GM21526 (cell line): Measurements from ENCODE around the gene ANKRD40.
"Not testable (repeated sequence)": the region's sequence is repeated elsewhere in the genome, so short reads cannot be mapped to it uniquely, and the experiment has no call there.

ENCODE experiments used
- ATAC-seq: cut with Tn5 transposase; IDR thresholded peaks from one replicate; pipeline ENCODE4 v1.9.1; 2021; ENCODE audit warnings: moderate library complexity; ENCODE audit not compliant: unreplicated experiment, low FRiP score

ANKRD40 gene

DNA sequence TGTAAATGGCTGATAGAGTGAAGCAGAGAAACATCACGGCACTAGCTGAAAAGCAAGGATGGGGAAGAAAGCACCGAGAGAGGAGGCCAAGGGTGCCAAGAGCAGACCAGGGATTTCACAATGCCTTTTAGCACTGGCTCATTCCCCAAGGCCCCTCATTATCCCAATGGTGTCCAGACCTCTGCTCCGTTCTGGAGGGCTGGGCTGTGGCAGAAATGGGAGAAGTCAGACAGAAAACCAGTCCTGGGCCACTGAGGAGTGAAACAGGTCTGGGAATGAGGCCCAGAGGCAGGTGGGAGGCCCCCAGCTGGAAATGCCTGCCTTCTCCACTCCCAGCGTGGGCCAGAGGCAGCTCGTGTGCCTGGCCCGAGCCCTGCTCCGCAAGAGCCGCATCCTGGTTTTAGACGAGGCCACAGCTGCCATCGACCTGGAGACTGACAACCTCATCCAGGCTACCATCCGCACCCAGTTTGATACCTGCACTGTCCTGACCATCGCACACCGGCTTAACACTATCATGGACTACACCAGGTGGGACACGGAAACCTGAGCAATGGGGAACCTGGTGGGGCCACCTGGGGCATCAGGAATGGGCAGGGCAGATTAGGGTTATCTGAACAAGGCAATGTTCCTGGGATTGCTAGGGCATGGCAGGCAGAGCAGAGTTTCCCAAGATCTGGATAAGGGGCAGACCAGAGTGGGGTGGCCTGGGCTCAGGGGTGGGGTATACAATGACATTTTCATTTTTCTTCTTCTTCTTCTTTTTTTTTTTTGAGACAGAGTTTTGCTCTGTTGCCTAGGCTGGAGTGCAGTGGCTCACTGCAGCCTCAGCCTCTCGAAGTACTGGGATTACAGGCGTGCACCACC, 20.3 kb downstream of the ANKRD40 start:
- no peak for ATAC-seq

DNA sequence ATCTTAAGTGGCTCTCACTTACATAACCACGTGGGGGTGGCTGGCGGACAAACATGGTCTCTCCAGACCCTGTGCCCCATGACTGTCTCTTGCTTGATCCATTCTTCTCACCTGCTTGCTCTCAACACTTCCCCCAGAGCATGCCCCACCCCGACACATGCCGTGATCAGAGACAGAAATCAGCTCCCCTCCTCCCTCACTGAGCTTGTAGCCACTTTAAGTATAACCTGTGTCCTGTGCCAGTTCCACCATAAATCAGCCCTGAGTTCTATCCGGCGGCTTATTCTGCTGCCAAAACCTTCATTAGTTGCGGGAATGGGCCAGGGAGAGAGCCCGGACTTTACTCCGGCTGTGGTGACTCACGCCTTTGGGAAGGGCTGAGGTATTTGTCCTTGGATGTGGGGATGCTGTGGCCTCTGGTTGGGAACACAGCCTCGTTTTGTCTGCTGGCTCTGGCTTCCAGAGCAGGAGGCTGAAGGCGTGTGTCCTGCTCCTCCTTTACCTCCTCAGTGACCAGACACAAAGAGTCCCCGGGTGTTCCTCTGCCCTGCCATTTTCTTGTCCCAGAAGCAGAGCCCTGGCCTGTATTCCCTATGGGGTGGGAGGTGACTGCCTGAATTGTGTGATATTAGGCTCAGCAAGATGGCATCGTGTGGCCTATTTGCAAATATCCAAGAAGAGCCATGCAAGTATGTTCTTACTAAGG, 21.1 kb downstream of the ANKRD40 start:
- ATAC-seq: no peak

DNA sequence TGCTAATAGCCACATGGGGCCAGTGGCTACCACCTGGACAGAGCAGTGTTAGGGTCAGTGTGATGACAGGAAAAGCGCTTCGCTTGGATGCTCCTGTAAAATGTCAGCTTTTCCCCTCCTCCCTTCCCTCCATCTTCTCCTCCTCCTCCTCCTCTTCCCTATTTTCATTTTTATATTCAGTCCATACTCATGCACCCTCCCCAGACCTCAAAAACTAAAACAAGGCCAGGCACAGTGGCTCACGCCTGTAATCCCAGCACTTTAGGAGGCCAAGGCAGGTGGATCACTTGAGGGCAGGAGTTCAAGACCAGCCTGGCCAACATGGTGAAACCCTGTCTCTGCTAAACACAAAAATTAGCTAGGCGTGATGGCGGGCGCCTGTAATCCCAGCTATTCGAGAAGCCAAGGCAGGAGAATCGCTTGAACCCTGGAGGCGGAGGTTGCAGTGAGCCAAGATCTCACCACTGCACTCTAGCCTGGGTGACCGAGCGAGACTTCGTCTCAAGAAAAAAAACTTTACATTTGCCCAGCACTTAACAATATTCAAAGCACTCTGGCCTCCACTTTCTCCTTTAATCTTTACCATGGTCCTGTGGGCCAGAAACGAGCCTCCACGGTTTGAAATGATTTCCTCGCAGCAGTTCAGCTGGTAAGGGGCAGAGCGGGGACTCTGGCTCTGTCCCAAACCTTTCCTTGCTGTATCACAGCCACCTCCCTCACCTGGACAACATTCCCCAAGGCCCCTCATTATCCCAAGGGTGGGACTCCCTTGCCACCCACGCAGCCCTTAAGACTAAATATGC, 21.8 kb downstream of the ANKRD40 start:
- no peak for ATAC-seq

DNA sequence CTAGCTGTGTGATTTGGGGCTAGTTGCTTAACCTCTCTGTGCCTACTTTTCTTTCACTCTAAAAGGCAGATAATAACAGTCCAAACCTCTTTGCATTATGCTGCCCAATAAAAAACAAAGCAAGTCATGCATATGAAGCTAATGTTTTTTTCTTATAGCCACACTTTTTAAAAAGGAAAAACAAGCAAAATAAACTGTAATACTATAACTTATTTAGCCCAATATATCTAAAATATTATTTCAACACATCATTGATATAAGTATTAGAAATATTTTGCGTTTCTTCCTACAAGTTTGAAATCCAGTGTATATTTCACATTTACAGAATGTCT, 22.4 kb downstream of the ANKRD40 start:
- no peak for ATAC-seq

DNA sequence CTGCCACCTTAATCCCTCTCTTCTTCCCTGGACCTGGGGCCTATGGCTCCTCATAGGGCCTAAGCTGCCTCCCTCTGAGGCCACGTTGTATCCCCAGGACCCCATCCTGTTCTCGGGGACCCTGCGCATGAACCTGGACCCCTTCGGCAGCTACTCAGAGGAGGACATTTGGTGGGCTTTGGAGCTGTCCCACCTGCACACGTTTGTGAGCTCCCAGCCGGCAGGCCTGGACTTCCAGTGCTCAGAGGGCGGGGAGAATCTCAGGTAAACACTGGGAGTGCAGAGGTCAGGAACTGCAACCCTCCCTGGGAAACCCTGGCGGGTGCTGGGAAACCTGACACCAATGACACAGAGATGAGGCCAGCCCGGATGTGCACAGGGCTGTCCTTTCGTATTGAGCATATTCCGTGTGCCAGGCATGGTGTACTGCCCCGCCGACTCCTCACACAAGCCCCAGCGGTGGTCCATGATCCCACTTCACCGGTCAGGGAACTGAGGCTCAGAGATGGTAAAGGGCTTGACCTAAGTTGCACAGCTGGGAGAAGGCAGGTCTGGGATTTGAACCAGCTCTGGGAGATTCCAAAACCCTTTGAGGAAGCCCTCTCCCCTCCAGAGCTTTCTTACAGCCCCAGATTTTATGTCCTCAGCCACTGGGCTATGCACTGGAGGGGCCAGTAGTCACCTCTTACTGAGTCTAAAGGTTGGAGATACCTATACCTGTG, 22.9 kb downstream of the ANKRD40 start:
- ATAC-seq: no peak

DNA sequence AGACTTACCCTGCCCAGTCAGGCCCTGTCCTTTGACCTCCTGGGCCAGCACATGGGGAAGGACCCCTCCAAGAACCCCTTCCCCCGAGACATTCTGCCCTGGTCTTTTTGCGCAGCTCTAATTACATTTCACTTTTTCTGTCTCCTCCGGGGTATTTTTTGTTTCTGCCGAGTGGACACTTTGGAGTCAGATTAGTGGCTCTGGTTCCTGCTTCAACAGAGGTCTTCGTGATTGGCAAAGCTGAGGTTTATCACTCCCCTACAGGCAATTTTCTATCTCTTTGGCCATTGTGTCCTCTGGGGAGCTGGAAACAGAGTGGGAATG, 23.5 kb downstream of the ANKRD40 start:
- no peak for ATAC-seq

DNA sequence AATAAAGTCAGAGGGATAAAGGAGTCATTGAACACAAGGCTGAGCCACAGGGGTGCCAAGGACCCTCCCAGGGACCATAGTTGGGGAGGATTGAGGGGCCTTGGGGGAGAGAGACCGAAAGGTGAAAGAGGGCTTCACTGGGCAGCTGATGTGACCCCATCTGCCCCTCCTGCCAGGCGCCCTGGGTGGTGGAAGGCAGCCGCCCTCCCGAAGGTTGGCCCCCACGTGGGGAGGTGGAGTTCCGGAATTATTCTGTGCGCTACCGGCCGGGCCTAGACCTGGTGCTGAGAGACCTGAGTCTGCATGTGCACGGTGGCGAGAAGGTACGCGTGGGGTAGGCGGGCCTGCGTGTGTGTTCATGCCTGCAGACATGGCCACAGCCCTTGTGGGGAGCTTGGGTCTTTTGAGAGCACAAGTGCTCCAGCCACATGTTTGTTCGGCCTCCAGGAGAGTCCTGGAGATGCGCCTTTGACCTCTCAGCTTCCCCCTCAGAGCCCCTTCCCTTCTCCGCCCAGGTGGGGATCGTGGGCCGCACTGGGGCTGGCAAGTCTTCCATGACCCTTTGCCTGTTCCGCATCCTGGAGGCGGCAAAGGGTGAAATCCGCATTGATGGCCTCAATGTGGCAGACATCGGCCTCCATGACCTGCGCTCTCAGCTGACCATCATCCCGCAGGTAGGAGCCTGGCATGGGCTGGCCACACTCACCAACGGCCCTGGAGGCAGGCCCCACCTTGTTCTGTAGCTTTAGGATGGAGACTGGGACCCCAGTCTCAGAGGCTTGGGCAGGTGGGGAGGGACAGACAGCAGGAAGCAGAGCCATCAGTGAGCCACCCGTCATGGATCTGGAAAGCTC, 24.1 kb downstream of the ANKRD40 start:
- no peak for ATAC-seq

DNA sequence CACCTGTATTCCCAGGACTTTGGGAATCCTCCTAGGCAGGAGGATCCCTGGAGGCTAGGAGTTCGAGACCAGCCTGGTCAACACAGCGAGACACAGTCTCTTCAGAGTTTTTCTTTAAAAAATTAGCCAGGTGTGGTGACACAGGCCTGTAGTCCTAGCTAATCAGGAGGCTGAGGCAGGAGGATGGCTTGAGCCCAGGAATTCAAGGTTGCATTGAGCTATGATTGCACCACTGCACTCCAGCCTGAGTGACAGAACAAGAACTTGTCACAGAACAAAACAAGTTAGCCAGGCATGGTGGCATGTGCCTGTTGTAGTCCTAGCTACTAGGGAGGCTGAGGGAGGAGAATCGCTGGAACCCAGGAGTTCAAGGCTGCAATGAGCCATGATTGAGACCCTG, 24.8 kb downstream of the ANKRD40 start:
- no peak for ATAC-seq

DNA sequence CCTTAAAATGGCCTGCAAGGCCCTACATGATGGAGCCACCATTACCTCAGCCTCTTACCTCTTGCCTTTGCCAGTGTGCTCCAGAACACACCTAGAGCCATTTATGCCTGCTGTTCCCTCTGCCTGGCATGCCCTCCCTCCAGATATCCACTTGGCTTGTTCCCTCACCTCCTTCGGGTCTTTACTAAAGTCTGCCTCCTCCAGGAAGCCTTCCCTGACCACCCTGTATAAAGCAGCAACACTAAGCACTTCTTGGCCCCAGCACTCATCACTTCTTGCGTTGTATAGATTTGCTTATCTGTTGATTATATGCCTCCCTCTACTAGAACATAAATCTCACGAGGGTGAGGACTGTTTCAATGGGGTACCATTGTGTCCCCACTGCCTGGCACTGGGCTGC, 25.3 kb downstream of the ANKRD40 start:
- ATAC-seq: no peak

DNA sequence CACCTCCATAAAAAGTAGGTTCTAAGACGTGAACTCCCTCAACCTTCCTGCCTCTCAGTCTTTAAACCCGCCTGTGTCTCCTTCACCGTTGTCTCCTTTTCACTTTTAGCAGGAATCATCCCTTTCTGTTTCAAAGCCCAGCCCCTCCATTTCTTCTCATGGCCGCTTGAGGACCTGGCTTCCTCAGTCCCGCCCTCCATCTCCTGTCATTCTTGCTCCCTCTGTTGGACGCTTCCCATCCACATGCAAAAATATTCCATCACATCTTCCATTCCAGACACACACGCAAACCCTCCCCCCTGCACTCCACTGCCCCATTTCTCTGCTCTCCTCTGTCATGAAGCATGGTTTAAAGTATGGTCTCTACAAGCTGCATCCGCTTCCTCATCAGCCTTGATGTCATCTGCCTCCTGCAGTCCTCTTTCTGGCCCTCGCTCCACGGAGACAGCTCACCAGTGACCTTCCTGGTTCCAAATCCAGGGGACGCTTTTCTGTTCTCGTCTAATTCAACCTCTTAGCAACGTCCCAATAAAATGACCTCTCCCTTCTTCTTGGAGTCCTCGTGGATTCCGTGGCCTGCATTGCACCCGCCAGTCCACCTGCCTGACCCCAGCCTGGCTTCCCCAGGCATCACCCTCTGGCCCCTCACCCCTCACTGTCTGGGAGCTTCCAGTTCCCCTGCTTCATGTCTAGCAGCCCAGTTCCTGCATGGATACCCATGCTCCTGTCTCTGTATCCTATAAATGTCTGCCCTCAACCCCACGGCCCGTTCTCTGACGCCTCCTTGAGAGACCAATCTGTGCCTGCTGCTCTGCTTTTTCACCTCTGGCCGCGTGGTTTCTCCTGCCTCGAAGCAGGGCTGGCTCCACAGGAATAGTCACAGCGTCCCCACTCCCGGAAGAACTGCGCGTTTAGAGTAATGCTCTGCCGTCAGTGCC, 26.2 kb downstream of the ANKRD40 start:
- no peak for ATAC-seq

DNA sequence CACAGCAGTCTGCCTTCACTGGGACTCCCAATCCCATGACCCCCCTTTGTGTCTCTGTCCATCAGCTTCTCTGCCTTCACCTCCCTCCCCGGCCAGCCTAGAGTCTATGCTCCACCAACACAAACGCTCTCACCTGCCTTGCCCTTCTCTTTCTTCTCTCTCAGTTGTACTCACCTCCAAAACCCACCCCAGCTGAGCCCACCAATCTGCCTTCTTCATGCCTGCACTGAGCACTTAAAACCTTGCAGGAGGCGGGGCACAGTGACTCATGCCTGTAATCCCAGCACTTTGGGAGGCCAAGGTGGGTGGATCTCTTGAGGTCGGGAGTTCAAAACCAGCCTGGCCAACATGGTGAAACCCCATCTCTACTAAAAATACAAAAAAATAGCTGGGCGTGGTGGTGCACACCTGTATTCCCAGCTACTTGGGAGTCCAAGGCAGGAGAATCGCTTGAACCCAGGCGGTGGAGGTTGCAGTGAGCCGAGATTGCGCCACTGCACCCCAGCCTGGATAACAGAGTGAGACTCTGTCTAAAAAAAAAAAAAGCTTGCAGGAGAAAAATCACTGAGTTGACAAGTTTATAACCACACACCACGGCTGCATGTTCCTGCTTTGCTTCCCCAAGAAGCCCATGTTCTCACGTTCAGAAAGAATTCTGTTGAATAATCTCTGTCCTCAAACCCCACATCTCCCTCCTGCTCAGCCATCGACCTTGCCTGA, 27.0 kb downstream of the ANKRD40 start:
- not testable (repeated sequence) for ATAC-seq

DNA sequence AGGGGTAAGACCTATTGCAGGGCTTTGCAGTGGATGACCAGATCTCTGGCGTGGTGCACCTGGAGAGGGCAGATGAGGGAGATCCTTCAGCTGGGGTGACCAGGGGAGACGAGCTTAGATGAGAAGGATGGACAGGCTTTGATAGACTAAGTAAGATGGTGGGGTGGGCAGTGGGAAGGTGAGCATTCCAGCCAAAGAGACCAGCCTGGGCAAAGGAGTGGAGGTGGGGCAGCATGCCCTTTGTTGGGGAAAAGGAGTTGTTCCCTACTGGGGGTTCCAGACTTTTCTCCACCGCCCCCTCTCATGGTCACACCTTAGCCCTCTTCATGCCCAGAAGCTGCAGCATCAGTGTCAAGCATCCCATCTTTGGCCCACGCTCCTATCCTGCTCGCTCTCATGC, 27.6 kb downstream of the ANKRD40 start:
- no peak for ATAC-seq

DNA sequence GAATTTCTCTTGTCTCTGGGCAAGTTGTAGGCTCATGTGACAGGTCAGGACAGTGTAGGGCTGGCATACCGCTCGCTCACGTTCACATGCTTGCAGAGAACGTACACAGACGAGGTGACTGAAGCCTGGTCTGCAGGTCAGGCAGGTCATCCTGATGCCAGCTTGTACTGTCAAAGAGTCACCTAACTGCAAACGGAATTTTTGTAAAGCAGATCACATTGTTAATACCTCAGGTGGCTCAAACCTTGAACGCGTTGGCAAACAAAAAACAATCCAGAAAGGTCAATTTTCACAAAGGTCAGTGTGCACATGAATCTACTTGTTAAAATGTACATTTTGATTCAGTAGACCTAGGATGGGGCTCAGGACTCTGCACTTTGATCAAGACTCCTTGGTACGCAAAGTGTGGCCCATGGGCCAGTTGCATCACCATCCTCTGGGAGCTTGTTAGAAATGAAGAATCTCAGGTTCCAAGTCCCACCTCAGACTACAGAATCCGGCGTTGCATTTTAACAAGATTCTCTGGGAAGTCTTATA, 28.6 kb downstream of the ANKRD40 start:
- no peak for ATAC-seq

DNA sequence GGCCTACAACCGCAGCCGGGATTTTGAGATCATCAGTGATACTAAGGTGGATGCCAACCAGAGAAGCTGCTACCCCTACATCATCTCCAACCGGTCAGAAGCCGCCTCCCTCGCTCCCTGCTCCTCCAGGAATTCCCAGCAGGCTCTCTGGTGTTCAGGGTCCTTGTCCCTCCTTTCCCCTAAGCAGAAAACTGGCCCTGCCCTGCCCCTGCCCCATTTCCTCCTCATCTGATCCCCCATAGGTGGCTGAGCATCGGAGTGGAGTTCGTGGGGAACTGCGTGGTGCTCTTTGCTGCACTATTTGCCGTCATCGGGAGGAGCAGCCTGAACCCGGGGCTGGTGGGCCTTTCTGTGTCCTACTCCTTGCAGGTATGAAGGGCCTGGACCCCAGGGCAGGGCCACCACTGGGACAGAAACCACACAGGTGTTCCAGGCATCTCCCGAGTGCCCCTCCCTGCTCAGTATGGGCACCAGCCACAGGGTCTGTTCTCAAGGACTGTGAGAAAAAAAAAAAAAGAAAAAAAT, 29.8 kb downstream of the ANKRD40 start:
- no peak for ATAC-seq

DNA sequence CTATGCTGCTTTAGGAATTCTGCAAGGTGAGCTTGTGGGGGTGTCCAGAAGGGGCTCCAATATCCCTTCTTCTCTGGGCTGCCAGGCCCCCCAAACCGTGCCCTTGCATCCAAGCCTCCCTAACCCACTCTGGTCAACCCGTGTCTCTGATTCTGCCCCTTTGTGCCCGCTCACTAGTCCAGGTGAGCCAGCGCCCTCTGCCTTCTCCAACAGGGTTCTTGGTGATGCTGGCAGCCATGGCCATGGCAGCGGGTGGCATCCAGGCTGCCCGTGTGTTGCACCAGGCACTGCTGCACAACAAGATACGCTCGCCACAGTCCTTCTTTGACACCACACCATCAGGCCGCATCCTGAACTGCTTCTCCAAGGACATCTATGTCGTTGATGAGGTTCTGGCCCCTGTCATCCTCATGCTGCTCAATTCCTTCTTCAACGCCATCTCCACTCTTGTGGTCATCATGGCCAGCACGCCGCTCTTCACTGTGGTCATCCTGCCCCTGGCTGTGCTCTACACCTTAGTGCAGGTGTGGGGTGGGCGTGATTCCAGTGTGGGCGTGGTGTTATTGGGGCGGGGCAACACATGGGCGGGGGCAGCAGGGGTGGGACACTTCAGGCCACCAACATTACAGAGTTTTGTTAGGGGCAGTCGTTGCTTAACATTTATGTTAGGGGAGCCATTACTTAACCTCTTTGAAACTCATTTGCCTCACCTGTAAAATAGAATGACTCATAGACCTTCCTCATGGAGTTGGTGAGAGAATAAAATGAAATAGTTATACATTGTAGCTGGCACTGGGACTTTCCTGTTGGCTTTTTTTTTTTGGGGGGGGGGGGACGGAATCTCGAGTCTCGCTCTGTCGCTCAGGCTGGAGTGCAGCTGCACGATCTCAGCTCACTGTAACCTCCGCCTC, 31.4 kb downstream of the ANKRD40 start:
- ATAC-seq: no peak

DNA sequence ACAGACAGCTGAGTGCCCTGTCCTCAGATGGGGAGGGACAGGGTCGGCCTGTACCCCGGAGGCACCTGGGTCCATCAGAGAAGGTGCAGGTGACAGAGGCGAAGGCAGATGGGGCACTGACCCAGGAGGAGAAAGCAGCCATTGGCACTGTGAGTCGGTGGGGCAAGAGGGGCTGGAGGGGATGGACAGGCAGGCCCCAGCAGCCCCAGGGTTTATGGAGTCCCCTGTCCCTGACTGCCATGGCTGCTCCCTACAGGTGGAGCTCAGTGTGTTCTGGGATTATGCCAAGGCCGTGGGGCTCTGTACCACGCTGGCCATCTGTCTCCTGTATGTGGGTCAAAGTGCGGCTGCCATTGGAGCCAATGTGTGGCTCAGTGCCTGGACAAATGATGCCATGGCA, 32.1 kb downstream of the ANKRD40 start:
- no peak for ATAC-seq

DNA sequence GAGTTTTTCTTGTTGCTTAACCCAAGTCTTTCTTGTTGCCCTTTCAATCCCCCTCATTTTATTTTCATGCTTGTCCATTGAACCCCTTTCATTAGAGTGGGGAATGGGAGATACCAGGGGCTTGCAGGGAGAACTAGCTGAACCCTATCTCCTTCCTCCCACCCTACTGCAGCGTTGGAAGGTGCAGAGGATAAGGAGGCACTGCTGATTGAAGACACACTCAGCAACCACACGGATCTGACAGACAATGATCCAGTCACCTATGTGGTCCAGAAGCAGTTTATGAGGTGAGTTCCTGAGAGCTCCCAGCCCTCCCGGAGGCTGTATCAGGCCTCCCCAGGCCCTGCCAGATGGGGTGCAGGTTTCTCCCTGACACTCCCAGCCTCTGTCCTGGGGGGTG, 32.5 kb downstream of the ANKRD40 start:
- no peak for ATAC-seq
